H9 (cell line): ENCODE results near the gene LTBP4. TPM values are rescaled to one million over a fixed set of nuclear protein-coding genes. Genes with fewer than 3 reads are reported as not detected.

Source experiments
- DNase-seq: peaks from one replicate; pipeline ENCODE4 v3.0.0-alpha.2; 2017
- H2AFZ ChIP-seq: one replicate; pipeline ENCODE4 v1.6.1; 2013; ENCODE audit warnings: mild to moderate bottlenecking, low read length, control low read depth, moderate library complexity
- H2AK5ac ChIP-seq: 2 replicates; pipeline ENCODE4 v1.6.1; 2013; ENCODE audit warnings: low read length, control low read depth, mixed read lengths; ENCODE audit not compliant: insufficient read length
- H2BK120ac ChIP-seq: one replicate; pipeline ENCODE4 v1.6.1; 2013; ENCODE audit warnings: low read depth, mild to moderate bottlenecking, low read length, control low read depth, inconsistent platforms; ENCODE audit not compliant: poor library complexity, severe bottlenecking
- H2BK12ac ChIP-seq: 2 replicates; pipeline ENCODE4 v1.6.1; 2013; ENCODE audit warnings: low read length, control low read depth, mixed read lengths, low read depth; ENCODE audit not compliant: insufficient read length
- H2BK15ac ChIP-seq: 2 replicates; pipeline ENCODE4 v1.6.1; 2013; ENCODE audit warnings: low read depth, low read length, control low read depth
- H2BK20ac ChIP-seq: one replicate; pipeline ENCODE4 v1.6.1; 2013; ENCODE audit warnings: low read depth, mild to moderate bottlenecking, low read length, control low read depth, inconsistent platforms; ENCODE audit not compliant: poor library complexity, severe bottlenecking
- H2BK5ac ChIP-seq: 2 replicates; pipeline ENCODE4 v1.6.1; 2013; ENCODE audit warnings: low read length, control low read depth, mixed read lengths; ENCODE audit not compliant: insufficient read length
- H3K14ac ChIP-seq: 2 replicates; pipeline ENCODE4 v1.6.1; 2013; ENCODE audit warnings: low read length, control low read depth; ENCODE audit not compliant: insufficient read depth
- H3K18ac ChIP-seq: 2 replicates; pipeline ENCODE4 v1.6.1; 2013; ENCODE audit warnings: low read depth, mild to moderate bottlenecking, mixed read lengths, low read length, control low read depth; ENCODE audit not compliant: insufficient read length
- H3K23ac ChIP-seq: 2 replicates; pipeline ENCODE4 v1.6.1; 2013; ENCODE audit warnings: low read length, control low read depth, mixed read lengths, low read depth; ENCODE audit not compliant: insufficient read length
- H3K23me2 ChIP-seq: 2 replicates; pipeline ENCODE4 v1.6.1; 2013; ENCODE audit warnings: low read depth, mild to moderate bottlenecking, mixed read lengths, low read length, control low read depth; ENCODE audit not compliant: insufficient read length, poor library complexity, severe bottlenecking
- H3K27ac ChIP-seq: 2 replicates; pipeline ENCODE4 v1.5.1; 2013; ENCODE audit warnings: low read length, control low read depth, mixed read lengths, low read depth; ENCODE audit not compliant: insufficient read length
- H3K27me3 ChIP-seq: 2 replicates; pipeline ENCODE4 v1.6.1; 2013; ENCODE audit warnings: low read length, control low read depth, inconsistent platforms; ENCODE audit not compliant: insufficient read depth
- H3K4ac ChIP-seq: 2 replicates; pipeline ENCODE4 v1.6.1; 2013; ENCODE audit warnings: low read depth, mild to moderate bottlenecking, control low read depth, inconsistent platforms, low read length, moderate library complexity
- H3K4me1 ChIP-seq: 2 replicates; pipeline ENCODE4 v1.6.1; 2013; ENCODE audit warnings: low read length, control low read depth, inconsistent platforms; ENCODE audit not compliant: insufficient read depth
- H3K4me2 ChIP-seq: 2 replicates; pipeline ENCODE4 v1.6.1; 2013; ENCODE audit warnings: low read length, control low read depth, mixed read lengths; ENCODE audit not compliant: insufficient read length, insufficient read depth
- H3K56ac ChIP-seq: 2 replicates; pipeline ENCODE4 v1.6.1; 2013; ENCODE audit warnings: low read depth, mild to moderate bottlenecking, mixed read lengths, low read length, control low read depth; ENCODE audit not compliant: insufficient read length
- H3K79me1 ChIP-seq: 2 replicates; pipeline ENCODE4 v1.6.1; 2013; ENCODE audit warnings: low read depth, mild to moderate bottlenecking, moderate library complexity, low read length, control low read depth, inconsistent platforms; ENCODE audit not compliant: insufficient read depth, poor library complexity, severe bottlenecking
- H3K79me2 ChIP-seq: 2 replicates; pipeline ENCODE4 v1.6.1; 2013; ENCODE audit warnings: low read length, control low read depth, inconsistent platforms; ENCODE audit not compliant: insufficient read depth
- H3K9ac ChIP-seq: 2 replicates; pipeline ENCODE4 v1.6.1; 2013; ENCODE audit warnings: low read length, control low read depth, mixed read lengths; ENCODE audit not compliant: insufficient read length; ENCODE audit errors: extremely low read depth
- H3K9me3 ChIP-seq: one replicate; pipeline ENCODE4 v1.6.1; 2013; ENCODE audit warnings: low read depth, low read length, inconsistent platforms; ENCODE audit not compliant: control insufficient read depth
- H3T11ph ChIP-seq: one replicate; pipeline ENCODE4 v1.6.1; 2013; ENCODE audit warnings: mild to moderate bottlenecking, low read length, control low read depth, inconsistent platforms
- H4K20me1 ChIP-seq: one replicate; pipeline ENCODE4 v1.6.1; 2013; ENCODE audit not compliant: control insufficient read depth, insufficient read length, insufficient read depth
- H4K5ac ChIP-seq: 2 replicates; pipeline ENCODE4 v1.6.1; 2013; ENCODE audit warnings: low read depth, mild to moderate bottlenecking, mixed read lengths, low read length, control low read depth; ENCODE audit not compliant: insufficient read length
- H4K8ac ChIP-seq: replicated peaks from 2 replicates; pipeline ENCODE4 v1.6.1; 2013; ENCODE audit warnings: low read length, control low read depth, mixed read lengths, low read depth; ENCODE audit not compliant: insufficient read length
- H4K91ac ChIP-seq: 2 replicates; pipeline ENCODE4 v1.6.1; 2013; ENCODE audit warnings: low read depth, mild to moderate bottlenecking, moderate library complexity, mixed read lengths, low read length, control low read depth; ENCODE audit not compliant: insufficient read length
- H3K27ac Mint-ChIP-seq, 3 experiments: 2 replicates in 2 of 3; 3 replicates in 1 of 3; pipeline ENCODE4 v1.8.0; 2020 to 2021; ENCODE audit warnings: mixed read lengths in 3 of 3, mild to moderate bottlenecking in 1 of 3, moderate library complexity in 1 of 3
- H3K27me3 Mint-ChIP-seq: 2 replicates; pipeline ENCODE4 v1.8.0; 2021; ENCODE audit warnings: low read depth, mild to moderate bottlenecking, moderate library complexity, mixed read lengths
- H3K36me3 Mint-ChIP-seq, 3 experiments: 2 replicates in 2 of 3; 3 replicates in 1 of 3; pipeline ENCODE4 v1.8.0; 2020 to 2021; ENCODE audit warnings: low read depth in 3 of 3, mixed read lengths in 3 of 3; ENCODE audit not compliant: insufficient read depth in 1 of 3
- H3K4me1 Mint-ChIP-seq, 2 experiments: 2 replicates each; pipeline ENCODE4 v1.8.0; 2020; ENCODE audit warnings: mixed read lengths in 2 of 2
- H3K4me3 Mint-ChIP-seq, 2 experiments: 2 replicates in 1 of 2; 3 replicates in 1 of 2; pipeline ENCODE4 v1.8.0; 2020 to 2021; ENCODE audit warnings: mild to moderate bottlenecking in 2 of 2, mixed read lengths in 2 of 2, moderate library complexity in 1 of 2
- H3K9me3 Mint-ChIP-seq, 2 experiments: 2 replicates in 1 of 2; 3 replicates in 1 of 2; pipeline ENCODE4 v1.8.0; 2020; ENCODE audit warnings: mild to moderate bottlenecking in 2 of 2, mixed read lengths in 2 of 2, moderate library complexity in 1 of 2
- CTCF ChIP-seq: fragments of 200-600 bp; sonication (generic); conservative IDR thresholded peaks from 3 replicates; pipeline ENCODE4 v1.8.0; 2021; ENCODE audit warnings: antibody characterized with exemption, mild to moderate bottlenecking
- WGBS: extraction: QIAGEN DNeasy Blood & Tissue Kit; methylation state at CpG from one replicate; pipeline ENCODE4 v1.1.7; 2013; ENCODE audit warnings: missing lambda C conversion rate, low lambda C conversion rate, mixed read lengths; ENCODE audit not compliant: insufficient read length; ENCODE audit errors: extremely low coverage; 5-methylcytosine and 5-hydroxymethylcytosine counted together
- total RNA-seq: library from RNA; stranded (reverse); gene quantifications from 2 replicates; pipeline ENCODE4 v1.2.1, GENCODE V29; 2021

Gene LTBP4
- total RNA-seq, 1 experiment from 2014 or later = 129 TPM

- no peak overlapping the region for H2BK12ac ChIP-seq
- no peak overlapping the region for H3K4me3 Mint-ChIP-seq
- H3K79me2 ChIP-seq = no peaks in the 10 kb centered on the region
- H4K20me1 ChIP-seq = no peaks in the 10 kb centered on the region
- no peak overlapping the region for H4K91ac ChIP-seq
- no peak for TF ChIP-seq CTCF
- H3K56ac ChIP-seq = no peak overlapping the region
- no peak overlapping the region for H2BK5ac ChIP-seq
- no peak overlapping the region for H3T11ph ChIP-seq
- H2BK20ac ChIP-seq = no peak overlapping the region
- no peak overlapping the region for H3K4me2 ChIP-seq
- H3K4me1 Mint-ChIP-seq = peaks cover 5 to 14% of the 10 kb centered on the region in 2 experiments
- no peaks in the 10 kb centered on the region for H3K36me3 Mint-ChIP-seq
- H3K79me1 ChIP-seq = no peaks in the 10 kb centered on the region
- no peaks in the 10 kb centered on the region; the same call in 1 of the 2 replicates for H3K27me3 ChIP-seq
- no peaks in the 10 kb centered on the region for H3K9me3 ChIP-seq
- H2BK120ac ChIP-seq = no peak overlapping the region
- H3K27ac Mint-ChIP-seq = peak overlapping the region in 1 of 3 experiments; percentile 9; a peak in 1 of 7 replicates
- no peaks in the 10 kb centered on the region for H3K4me1 ChIP-seq
- peaks cover 16% of the 10 kb centered on the region for H3K27me3 Mint-ChIP-seq
- H4K5ac ChIP-seq = no peak overlapping the region
- WGBS = no CpG with 5 or more reads among the region's 11 CpGs
- H3K23ac ChIP-seq = no peak overlapping the region
- H2AFZ ChIP-seq = no peak overlapping the region
- no peaks in the 10 kb centered on the region for H3K9me3 Mint-ChIP-seq
- H4K8ac ChIP-seq = no peak overlapping the region
- no peak overlapping the region for H3K14ac ChIP-seq
- H3K18ac ChIP-seq = no peak overlapping the region
- no peaks in the 10 kb centered on the region for H3K23me2 ChIP-seq
- no peak overlapping the region for H3K4ac ChIP-seq
- H3K27ac ChIP-seq = no peak overlapping the region
- H2AK5ac ChIP-seq = no peak overlapping the region
- no peak overlapping the region for H2BK15ac ChIP-seq
- no peak for DNase-seq
- no peak overlapping the region for H3K9ac ChIP-seq
Measured at GRCh38 chr19:40659566-40659965, 58.4 kb downstream of the LTBP4 start.
